ENCODE data around the gene CRYBG3. TPM values are rescaled to one million over a fixed set of nuclear protein-coding genes. Genes with fewer than 3 reads are reported as not detected.

The CRYBG3 gene
- total RNA-seq, 1 donor from 2014 or later = 7.5 TPM

DNA sequence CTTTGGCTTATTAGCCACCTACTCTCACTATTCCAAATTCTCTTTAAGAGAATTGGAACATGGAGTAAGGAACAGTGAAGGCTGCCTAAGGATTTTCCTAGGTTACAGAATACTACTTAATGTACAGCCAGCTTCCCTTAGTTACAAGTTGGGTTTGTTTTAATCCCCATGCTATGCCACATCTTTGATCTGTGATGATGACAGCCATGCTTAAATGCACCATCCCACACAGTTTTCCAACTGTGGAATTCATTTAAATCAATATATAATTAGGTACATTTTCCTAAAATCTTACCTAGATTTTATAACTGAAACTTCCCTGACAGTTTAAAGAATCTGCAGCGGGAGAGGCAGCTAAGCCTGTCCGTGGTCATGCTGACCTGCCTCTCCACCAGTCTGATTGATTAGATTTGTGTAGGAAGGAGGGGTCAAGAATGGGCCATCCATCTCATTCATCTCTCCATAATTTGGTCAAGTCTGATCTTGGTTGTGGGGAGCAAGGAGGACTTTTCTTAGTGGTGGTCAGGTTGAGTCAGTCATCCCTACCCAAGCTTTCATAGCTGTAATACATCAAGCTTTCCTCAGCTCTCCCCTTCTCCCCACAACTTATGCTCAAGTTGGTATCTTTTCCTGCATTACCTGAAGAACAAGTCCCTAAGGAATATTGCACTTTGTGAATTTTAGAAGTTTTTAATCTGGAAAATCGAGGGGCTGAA lies 113.3 kb downstream of the CRYBG3 start:
- TF ChIP-seq, protein P1, sequence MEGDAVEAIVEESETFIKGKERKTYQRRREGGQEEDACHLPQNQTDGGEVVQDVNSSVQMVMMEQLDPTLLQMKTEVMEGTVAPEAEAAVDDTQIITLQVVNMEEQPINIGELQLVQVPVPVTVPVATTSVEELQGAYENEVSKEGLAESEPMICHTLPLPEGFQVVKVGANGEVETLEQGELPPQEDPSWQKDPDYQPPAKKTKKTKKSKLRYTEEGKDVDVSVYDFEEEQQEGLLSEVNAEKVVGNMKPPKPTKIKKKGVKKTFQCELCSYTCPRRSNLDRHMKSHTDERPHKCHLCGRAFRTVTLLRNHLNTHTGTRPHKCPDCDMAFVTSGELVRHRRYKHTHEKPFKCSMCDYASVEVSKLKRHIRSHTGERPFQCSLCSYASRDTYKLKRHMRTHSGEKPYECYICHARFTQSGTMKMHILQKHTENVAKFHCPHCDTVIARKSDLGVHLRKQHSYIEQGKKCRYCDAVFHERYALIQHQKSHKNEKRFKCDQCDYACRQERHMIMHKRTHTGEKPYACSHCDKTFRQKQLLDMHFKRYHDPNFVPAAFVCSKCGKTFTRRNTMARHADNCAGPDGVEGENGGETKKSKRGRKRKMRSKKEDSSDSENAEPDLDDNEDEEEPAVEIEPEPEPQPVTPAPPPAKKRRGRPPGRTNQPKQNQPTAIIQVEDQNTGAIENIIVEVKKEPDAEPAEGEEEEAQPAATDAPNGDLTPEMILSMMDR (conservative IDR thresholded peaks at IDR 0.05; ENCODE audit: low read depth, low read length) = no peak
- no peak for DNase-seq (ENCODE audit: low read depth)
- H3K4me3 ChIP-seq (ENCODE audit: low read depth, low read length) = no peak overlapping the region

DNA sequence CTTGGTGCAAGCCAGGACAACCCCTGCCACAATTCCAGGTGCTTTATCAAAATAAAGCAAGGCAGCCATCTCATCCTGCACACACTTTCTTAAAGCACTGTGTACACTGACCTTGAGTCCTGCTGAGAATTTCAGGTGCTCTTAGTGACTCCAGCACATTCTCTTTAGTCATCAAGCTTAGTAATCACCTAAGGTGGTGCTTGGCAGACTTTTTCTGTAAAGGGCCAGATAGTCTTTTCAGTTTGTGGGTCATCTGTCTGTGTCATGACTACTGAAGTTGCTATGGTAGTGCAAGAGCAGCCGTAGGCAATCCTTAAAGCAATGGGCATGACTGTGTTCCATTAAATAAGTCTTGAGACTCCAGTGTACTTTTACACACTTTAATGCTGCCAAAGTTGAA lies 114.0 kb downstream of the CRYBG3 start:
- no peak for DNase-seq (ENCODE audit: low read depth)

DNA sequence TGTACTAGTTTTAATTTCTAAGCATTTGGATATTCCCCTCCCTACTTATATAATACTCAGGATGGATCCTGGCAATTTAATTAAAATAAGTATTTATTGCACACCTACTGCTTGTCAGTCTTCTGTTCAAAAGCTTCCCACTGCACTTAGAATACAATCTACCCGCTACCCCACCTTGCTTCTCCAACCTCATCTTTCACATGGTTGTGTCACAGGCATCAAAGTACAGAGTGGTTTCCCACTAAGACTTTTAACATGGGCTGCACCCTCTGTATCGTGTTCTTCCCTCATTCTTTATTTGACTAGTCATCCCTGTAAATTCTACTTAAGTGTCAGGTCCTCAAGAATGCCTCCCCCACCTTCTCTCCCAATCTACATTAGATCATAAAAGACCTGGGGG lies 115.4 kb downstream of the CRYBG3 start:
- TF ChIP-seq, protein P1 (conservative IDR thresholded peaks at IDR 0.05; ENCODE audit: low read depth, low read length) = no peak
- no peak for DNase-seq (ENCODE audit: low read depth)
- H3K4me3 ChIP-seq (ENCODE audit: low read depth, low read length) = no peak overlapping the region

More for the DNA sequence above, 114.0 kb downstream of the CRYBG3 start:
- TF ChIP-seq, protein P1 (conservative IDR thresholded peaks at IDR 0.05; ENCODE audit: low read depth, low read length) = no peak
- H3K4me3 ChIP-seq (ENCODE audit: low read depth, low read length) = no peak overlapping the region

DNA sequence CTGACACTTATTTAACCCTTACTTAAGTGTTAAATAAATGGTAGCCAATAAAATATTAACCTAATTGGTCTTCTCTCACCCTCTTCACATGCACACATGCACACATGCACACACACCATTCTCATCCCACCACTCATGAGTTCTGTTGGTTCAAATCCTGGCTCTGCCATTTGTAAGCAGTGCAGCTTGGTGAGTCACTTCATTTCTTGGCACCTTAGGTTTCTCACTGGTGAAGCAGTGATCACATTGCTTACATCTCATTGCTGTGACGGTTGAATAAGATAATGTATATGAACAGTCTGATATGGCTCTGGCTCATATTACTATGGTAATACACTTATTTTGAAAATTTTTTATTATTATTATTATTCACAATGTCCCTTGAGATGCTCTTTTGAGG lies 116.6 kb downstream of the CRYBG3 start:
- TF ChIP-seq, protein P1 (conservative IDR thresholded peaks at IDR 0.05; ENCODE audit: low read depth, low read length) = no peak
- DNase-seq (ENCODE audit: low read depth) = no peak
- H3K4me3 ChIP-seq (ENCODE audit: low read depth, low read length) = no peak overlapping the region

DNA sequence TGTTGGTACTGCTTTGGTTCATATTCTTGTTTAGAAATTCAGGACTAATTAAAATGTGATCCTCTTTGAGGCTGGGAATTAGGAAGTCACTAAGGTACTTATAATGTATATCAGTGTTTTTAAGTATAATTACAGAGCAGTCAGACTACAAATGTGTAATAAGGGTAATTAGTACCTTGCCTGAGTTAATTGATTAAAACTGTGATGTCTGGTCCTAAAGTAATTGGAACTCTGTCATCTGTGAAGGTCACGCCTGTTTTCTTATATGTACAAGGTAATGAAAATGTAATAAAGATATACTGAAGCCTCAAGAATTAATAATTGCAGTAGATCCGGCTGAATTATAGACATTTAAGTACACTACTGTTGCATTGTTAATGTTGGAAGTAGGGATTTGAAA lies 117.6 kb downstream of the CRYBG3 start:
- no peak for DNase-seq (ENCODE audit: low read depth)
- H3K4me3 ChIP-seq (ENCODE audit: low read depth, low read length) = no peak overlapping the region
- TF ChIP-seq, protein P1 (conservative IDR thresholded peaks at IDR 0.05; ENCODE audit: low read depth, low read length) = no peak

DNA sequence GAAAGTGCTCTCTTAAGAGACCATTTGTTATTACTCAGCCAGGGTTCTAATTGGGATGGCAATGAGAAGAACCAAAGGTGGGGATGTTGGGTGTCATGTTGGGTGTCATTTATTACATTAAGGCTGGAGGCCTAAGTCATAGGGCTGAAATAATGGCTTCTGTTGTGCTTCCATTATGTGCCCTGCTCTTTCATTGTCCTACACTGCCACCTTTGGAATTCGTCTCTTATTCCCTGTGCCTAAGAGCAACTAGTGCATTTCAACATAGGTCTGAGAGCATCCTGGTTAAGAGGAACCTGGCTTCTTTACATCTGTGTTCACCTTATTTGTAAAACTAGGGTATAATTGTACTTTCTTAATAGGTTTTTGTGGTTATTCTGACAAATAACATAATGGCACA lies 118.2 kb downstream of the CRYBG3 start:
- H3K4me3 ChIP-seq (ENCODE audit: low read depth, low read length) = no peak overlapping the region
- TF ChIP-seq, protein P1 (conservative IDR thresholded peaks at IDR 0.05; ENCODE audit: low read depth, low read length) = no peak
- no peak for DNase-seq (ENCODE audit: low read depth)
